HepG2 (cell line): ENCODE data around the gene AP3D1. TPM values are rescaled to one million over a fixed set of nuclear protein-coding genes. Genes with fewer than 3 reads are reported as not detected.

Experiments used
- ARNT ChIP-seq: fragments of 450-650 bp; IDR thresholded peaks from 2 replicates; pipeline ENCODE4 v1.6.1; 2017
- LCORL ChIP-seq, 2 experiments: fragments of 450-650 bp in 1 of 2; sonication (generic) in 1 of 2; formaldehyde crosslinking in 1 of 2; IDR thresholded peaks; 2 replicates each; pipeline versions ENCODE4 v1.5.0 to v1.6.1; 2017 to 2020; ENCODE audit warnings: antibody characterized with exemption in 1 of 2, missing genetic modification reagents in 1 of 2
- NR2F1 ChIP-seq, 2 experiments: fragments of 450-650 bp in 1 of 2; formaldehyde crosslinking in 1 of 2; IDR thresholded peaks; 2 replicates each; pipeline versions ENCODE4 v1.5.0 to v1.6.1; 2016 to 2020; ENCODE audit warnings: mild to moderate bottlenecking in 1 of 2, missing compliant biosample characterization in 1 of 2, missing genetic modification reagents in 1 of 2, moderate library complexity in 1 of 2
- SRSF9 ChIP-seq: fragments of 200-400 bp; formaldehyde crosslinking; IDR thresholded peaks from 2 replicates; pipeline ENCODE4 v1.6.1; 2018; ENCODE audit warnings: borderline replicate concordance, mild to moderate bottlenecking, low read depth, low read length; ENCODE audit not compliant: insufficient read depth, poor library complexity, severe bottlenecking
- TBL1XR1 ChIP-seq: fragments of 150-350 bp; IDR thresholded peaks from 2 replicates; pipeline ENCODE4 v1.6.1; 2014; ENCODE audit warnings: borderline replicate concordance, low read length; ENCODE audit not compliant: partially characterized antibody
- ZFX ChIP-seq: sonication (generic); formaldehyde crosslinking; IDR thresholded peaks from 2 replicates; pipeline ENCODE4 v1.4.0; 2020; ENCODE audit warnings: mild to moderate bottlenecking, low read depth, missing genetic modification reagents, moderate library complexity
- polyA plus RNA-seq, 8 experiments: library from polyadenylated mRNA; depleted of rRNA in 3 of 8; stranded (reverse) in 7 of 8; unstranded in 1 of 8; fragments of >200 nt; fragmentation: Illumina TruSeq in 4 of 8; extraction: Trizol in 4 of 8; gene quantifications; 2 replicates each; pipeline versions ENCODE4 v1.2.1 to v1.2.3, GENCODE V29; 2011 to 2016; ENCODE audit warnings: low read depth in 4 of 8, missing spikeins in 1 of 8, mixed read lengths in 1 of 8; ENCODE audit not compliant: insufficient read depth in 1 of 8
- total RNA-seq, 5 experiments: library from RNA; depleted of rRNA; stranded (reverse); fragments of >200 nt; fragmentation: Illumina TruSeq; extraction: Trizol; gene quantifications; 2 replicates each; pipeline ENCODE4 v1.2.3, GENCODE V29; 2016; ENCODE audit warnings: low read depth in 1 of 5
- TF ChIP-seq, protein P1 (sequence below): sonication (generic); formaldehyde crosslinking; IDR thresholded peaks from 2 replicates; pipeline ENCODE4 v1.5.1; 2020; ENCODE audit warnings: mild to moderate bottlenecking, missing genetic modification reagents, moderate library complexity
- TF ChIP-seq, protein P2 (sequence below): sonication (generic); formaldehyde crosslinking; IDR thresholded peaks from 2 replicates; pipeline ENCODE4 v1.4.0; 2020; ENCODE audit warnings: mild to moderate bottlenecking, missing genetic modification reagents, borderline replicate concordance
- TF ChIP-seq, protein P3 (sequence below): sonication (generic); formaldehyde crosslinking; conservative IDR thresholded peaks from 2 replicates; pipeline ENCODE4 v1.4.0; 2020; ENCODE audit warnings: missing genetic modification reagents
- TF ChIP-seq, protein P4 (sequence below): IDR thresholded peaks from 2 replicates; pipeline ENCODE4 v1.6.1; 2016; ENCODE audit warnings: mild to moderate bottlenecking

Gene AP3D1
- total and polyA plus RNA-seq, 2 of the 13 experiments (the other 11 are each of a cell fraction or from before 2014, with no cell fraction given): 68.0 to 82.6 TPM

DNA sequence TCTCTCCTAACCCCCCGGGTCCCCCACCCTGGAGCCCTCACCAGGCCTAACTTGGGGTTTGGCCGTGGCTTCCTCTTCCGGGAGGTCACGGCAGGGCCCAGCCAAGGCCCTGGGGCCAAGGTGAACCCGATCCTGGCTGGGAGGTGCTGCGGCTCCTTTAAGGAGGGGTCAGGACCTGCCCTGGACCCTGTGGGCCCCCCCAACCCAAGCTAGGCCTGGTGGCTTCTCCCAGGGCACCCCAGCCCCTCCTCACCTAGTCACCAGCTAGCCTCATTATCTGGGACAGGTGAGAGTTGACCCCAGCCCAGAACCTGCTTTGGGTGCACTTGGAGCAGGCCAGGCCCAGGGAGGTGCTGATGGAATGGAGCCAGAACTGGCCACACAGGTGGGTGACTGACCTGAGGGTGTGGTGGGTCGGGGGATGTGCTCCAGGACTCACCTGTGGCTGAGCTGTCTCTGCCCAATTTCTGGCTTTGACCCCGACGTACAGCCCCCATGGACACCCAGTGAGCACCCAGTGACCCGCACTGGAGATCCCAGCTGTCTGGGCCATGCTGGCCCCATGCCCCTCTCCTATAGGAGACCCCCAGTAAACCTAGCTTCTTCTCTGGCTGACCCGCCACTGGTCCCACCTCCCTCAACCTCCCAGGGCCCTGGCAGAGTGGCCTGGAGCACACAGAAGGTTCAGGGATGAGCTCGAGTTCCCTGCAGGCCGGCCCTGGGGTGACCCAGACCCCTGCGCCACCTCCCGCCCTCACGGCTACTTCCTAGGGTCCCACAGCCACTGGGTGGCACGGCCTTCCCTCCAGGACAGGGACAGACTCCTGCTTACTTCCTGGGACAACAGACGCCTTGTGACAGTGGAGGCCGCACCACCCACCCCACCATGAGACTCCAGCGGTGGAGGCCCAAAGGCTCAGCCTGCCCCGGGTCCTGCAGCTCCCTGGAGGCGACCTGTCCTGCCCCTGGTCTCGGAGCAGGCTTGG, 93.6 kb downstream of the AP3D1 start (continued):
- TF ChIP-seq, protein P1, sequence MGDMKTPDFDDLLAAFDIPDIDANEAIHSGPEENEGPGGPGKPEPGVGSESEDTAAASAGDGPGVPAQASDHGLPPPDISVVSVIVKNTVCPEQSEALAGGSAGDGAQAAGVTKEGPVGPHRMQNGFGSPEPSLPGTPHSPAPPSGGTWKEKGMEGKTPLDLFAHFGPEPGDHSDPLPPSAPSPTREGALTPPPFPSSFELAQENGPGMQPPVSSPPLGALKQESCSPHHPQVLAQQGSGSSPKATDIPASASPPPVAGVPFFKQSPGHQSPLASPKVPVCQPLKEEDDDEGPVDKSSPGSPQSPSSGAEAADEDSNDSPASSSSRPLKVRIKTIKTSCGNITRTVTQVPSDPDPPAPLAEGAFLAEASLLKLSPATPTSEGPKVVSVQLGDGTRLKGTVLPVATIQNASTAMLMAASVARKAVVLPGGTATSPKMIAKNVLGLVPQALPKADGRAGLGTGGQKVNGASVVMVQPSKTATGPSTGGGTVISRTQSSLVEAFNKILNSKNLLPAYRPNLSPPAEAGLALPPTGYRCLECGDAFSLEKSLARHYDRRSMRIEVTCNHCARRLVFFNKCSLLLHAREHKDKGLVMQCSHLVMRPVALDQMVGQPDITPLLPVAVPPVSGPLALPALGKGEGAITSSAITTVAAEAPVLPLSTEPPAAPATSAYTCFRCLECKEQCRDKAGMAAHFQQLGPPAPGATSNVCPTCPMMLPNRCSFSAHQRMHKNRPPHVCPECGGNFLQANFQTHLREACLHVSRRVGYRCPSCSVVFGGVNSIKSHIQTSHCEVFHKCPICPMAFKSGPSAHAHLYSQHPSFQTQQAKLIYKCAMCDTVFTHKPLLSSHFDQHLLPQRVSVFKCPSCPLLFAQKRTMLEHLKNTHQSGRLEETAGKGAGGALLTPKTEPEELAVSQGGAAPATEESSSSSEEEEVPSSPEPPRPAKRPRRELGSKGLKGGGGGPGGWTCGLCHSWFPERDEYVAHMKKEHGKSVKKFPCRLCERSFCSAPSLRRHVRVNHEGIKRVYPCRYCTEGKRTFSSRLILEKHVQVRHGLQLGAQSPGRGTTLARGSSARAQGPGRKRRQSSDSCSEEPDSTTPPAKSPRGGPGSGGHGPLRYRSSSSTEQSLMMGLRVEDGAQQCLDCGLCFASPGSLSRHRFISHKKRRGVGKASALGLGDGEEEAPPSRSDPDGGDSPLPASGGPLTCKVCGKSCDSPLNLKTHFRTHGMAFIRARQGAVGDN (CRISPR knock-in tag): peak; percentile 19; the same call in 1 of the 2 replicates
- TF ChIP-seq NR2F1 (CRISPR knock-in tag; IDR thresholded peaks at IDR 0.05) (no peak), ZFX (peak; percentile 29; the same call in 1 of the 2 replicates), TBL1XR1 (no peak), SRSF9 (no peak), LCORL (IDR thresholded peaks at IDR 0.05) (no peak), LCORL (CRISPR knock-in tag; IDR thresholded peaks at IDR 0.05) (no peak), ARNT (no peak)
- TF ChIP-seq, protein P2, sequence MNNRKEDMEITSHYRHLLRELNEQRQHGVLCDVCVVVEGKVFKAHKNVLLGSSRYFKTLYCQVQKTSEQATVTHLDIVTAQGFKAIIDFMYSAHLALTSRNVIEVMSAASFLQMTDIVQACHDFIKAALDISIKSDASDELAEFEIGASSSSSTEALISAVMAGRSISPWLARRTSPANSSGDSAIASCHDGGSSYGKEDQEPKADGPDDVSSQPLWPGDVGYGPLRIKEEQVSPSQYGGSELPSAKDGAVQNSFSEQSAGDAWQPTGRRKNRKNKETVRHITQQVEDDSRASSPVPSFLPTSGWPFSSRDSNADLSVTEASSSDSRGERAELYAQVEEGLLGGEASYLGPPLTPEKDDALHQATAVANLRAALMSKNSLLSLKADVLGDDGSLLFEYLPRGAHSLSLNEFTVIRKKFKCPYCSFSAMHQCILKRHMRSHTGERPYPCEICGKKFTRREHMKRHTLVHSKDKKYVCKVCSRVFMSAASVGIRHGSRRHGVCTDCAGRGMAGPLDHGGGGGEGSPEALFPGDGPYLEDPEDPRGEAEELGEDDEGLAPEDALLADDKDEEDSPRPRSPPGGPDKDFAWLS (CRISPR knock-in tag): no peak
- TF ChIP-seq, protein P3, sequence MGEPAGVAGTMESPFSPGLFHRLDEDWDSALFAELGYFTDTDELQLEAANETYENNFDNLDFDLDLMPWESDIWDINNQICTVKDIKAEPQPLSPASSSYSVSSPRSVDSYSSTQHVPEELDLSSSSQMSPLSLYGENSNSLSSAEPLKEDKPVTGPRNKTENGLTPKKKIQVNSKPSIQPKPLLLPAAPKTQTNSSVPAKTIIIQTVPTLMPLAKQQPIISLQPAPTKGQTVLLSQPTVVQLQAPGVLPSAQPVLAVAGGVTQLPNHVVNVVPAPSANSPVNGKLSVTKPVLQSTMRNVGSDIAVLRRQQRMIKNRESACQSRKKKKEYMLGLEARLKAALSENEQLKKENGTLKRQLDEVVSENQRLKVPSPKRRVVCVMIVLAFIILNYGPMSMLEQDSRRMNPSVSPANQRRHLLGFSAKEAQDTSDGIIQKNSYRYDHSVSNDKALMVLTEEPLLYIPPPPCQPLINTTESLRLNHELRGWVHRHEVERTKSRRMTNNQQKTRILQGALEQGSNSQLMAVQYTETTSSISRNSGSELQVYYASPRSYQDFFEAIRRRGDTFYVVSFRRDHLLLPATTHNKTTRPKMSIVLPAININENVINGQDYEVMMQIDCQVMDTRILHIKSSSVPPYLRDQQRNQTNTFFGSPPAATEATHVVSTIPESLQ: no peak
- TF ChIP-seq, protein P4, sequence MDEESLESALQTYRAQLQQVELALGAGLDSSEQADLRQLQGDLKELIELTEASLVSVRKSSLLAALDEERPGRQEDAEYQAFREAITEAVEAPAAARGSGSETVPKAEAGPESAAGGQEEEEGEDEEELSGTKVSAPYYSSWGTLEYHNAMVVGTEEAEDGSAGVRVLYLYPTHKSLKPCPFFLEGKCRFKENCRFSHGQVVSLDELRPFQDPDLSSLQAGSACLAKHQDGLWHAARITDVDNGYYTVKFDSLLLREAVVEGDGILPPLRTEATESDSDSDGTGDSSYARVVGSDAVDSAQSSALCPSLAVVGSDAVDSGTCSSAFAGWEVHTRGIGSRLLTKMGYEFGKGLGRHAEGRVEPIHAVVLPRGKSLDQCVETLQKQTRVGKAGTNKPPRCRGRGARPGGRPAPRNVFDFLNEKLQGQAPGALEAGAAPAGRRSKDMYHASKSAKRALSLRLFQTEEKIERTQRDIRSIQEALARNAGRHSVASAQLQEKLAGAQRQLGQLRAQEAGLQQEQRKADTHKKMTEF (CRISPR knock-in tag): no peak
